ENCODE data around the gene CD1C.
A peak's percentile ranks its signal among the peaks of the same experiment; 100 is the strongest.
"Not testable (repeated sequence)": the region's sequence is repeated elsewhere in the genome, so short reads cannot be mapped to it uniquely, and the experiment has no call there.

CD1C gene

GRCh38 chr1:158289811-158290210 is at the start of gene CD1C:
Gene CD1C, plus strand, starts transcription at chr1:158289923. Its CDS starts 142 bp downstream, at chr1:158290065.
- DNase-seq = no peak

- no peak for DNase-seq
These were observed 43.1 kb upstream of the CD1C start for GRCh38 chr1:158246650-158247049.

GRCh38 chr1:158248118-158248517 is 41.6 kb upstream of the CD1C start:
- peak; percentile 28 for DNase-seq

GRCh38 chr1:158248771-158249170 is 41.0 kb upstream of the CD1C start:
- no peak for DNase-seq

- no peak for DNase-seq
These were observed 40.1 kb upstream of the CD1C start for GRCh38 chr1:158249646-158250045.

GRCh38 chr1:158251163-158251562 is 38.6 kb upstream of the CD1C start:
- no peak for DNase-seq

- no peak for DNase-seq
These were observed 34.1 kb upstream of the CD1C start for GRCh38 chr1:158255656-158256055.

- DNase-seq = not testable (repeated sequence)
These were observed 33.0 kb upstream of the CD1C start for GRCh38 chr1:158256747-158257146.

- DNase-seq = no peak
These were observed 31.8 kb upstream of the CD1C start for GRCh38 chr1:158257888-158258287.

- no peak for DNase-seq
These were observed 30.6 kb upstream of the CD1C start for GRCh38 chr1:158259117-158259516.

GRCh38 chr1:158272681-158273080 is 17.0 kb upstream of the CD1C start:
- DNase-seq = no peak

GRCh38 chr1:158274797-158275196 is 14.9 kb upstream of the CD1C start:
- no peak for DNase-seq

GRCh38 chr1:158282421-158282820 is 7.3 kb upstream of the CD1C start:
- not testable (repeated sequence) for DNase-seq

- DNase-seq = no peak
These were observed 5.8 kb upstream of the CD1C start for GRCh38 chr1:158283965-158284364.

- peak; percentile 32 for DNase-seq
These were observed 3.9 kb upstream of the CD1C start for GRCh38 chr1:158285756-158286241.

- DNase-seq = no peak
These were observed 3.2 kb upstream of the CD1C start for GRCh38 chr1:158286487-158286886.

GRCh38 chr1:158286941-158287346 is 2.8 kb upstream of the CD1C start:
- no peak for DNase-seq

GRCh38 chr1:158290321-158290844 is 660 bp downstream of the CD1C start:
- no peak for DNase-seq

GRCh38 chr1:158295791-158296190 is 6.1 kb downstream of the CD1C start:
- DNase-seq = no peak

- DNase-seq = no peak
These were observed 20.9 kb downstream of the CD1C start for GRCh38 chr1:158310623-158311022.

- DNase-seq = no peak
These were observed 21.3 kb downstream of the CD1C start for GRCh38 chr1:158311066-158311465.

GRCh38 chr1:158323866-158324265 is 34.1 kb downstream of the CD1C start:
- DNase-seq = no peak

- DNase-seq = no peak
These were observed 34.7 kb downstream of the CD1C start for GRCh38 chr1:158324395-158324794.

GRCh38 chr1:158327481-158327880 is 37.8 kb downstream of the CD1C start:
- DNase-seq = no peak

- no peak for DNase-seq
These were observed 38.7 kb downstream of the CD1C start for GRCh38 chr1:158328426-158328825.
